ENCODE results near the gene UBTD1. TPM values are rescaled to one million over a fixed set of nuclear protein-coding genes. Genes with fewer than 3 reads are reported as not detected.

Gene UBTD1
- total RNA-seq, 2 donors from 2014 or later, result 10.0 to 93.8 TPM

- intact Hi-C loops (cut with DNase I), result loop anchor here (5.0 kb wide), 1 partner anchor 45 kb away; the partner anchor contains the start of genes MMS19 and UBTD1
- H3K27ac ChIP-seq, result peak overlapping the region; percentile 78 to 82
- H3K36me3 ChIP-seq, result no peaks in the 10 kb centered on the region
- WGBS, result 41% methylated on average over 9 of the region's 9 CpGs
- no peak overlapping the region for H3K4me3 ChIP-seq
- peak; percentile 60 for DNase-seq (ENCODE audit: low spot score)
- H3K9me3 ChIP-seq, result no peaks in the 10 kb centered on the region
- TF ChIP-seq CTCF (IDR thresholded peaks at IDR 0.05) (no peak), POLR2AphosphoS5 (IDR thresholded peaks at IDR 0.05) (peak; percentile 76)
- no peaks in the 10 kb centered on the region for H3K27me3 ChIP-seq (replicated peaks; ENCODE audit: insufficient read depth)
- peaks cover 8% of the 10 kb centered on the region for H3K4me1 ChIP-seq (replicated peaks)
Observed at GRCh38 chr10:97542169-97543024, 43.7 kb downstream of the UBTD1 start.

GRCh38 chr10:97543025-97543546 is 44.4 kb downstream of the UBTD1 start:
- H3K4me1 ChIP-seq (replicated peaks), result peaks cover 8% of the 10 kb centered on the region
- H3K4me3 ChIP-seq, result no peak overlapping the region
- 60% methylated on average over 10 of the region's 10 CpGs for WGBS
- no peaks in the 10 kb centered on the region for H3K36me3 ChIP-seq
- DNase-seq (ENCODE audit: low spot score), result peak; percentile 51
- no peaks in the 10 kb centered on the region for H3K9me3 ChIP-seq
- peak; percentile 71 for TF ChIP-seq POLR2AphosphoS5 (IDR thresholded peaks at IDR 0.05)
- TF ChIP-seq CTCF (IDR thresholded peaks at IDR 0.05), result no peak
- no peaks in the 10 kb centered on the region for H3K27me3 ChIP-seq (replicated peaks; ENCODE audit: insufficient read depth)
- intact Hi-C loops (cut with DNase I), result loop anchor here (5.0 kb wide), 1 partner anchor 46 kb away; the partner anchor contains the start of genes MMS19 and UBTD1
- peak overlapping the region; percentile 78 to 82 for H3K27ac ChIP-seq

- intact Hi-C loops (cut with DNase I), result no loop called here
- Histone ChIP-seq H3K27ac (no peak overlapping the region), H3K9me3 (no peaks in the 10 kb centered on the region), H3K36me3 (no peaks in the 10 kb centered on the region), H3K4me3 (no peak overlapping the region), H3K27me3 (replicated peaks; ENCODE audit: insufficient read depth) (no peaks in the 10 kb centered on the region), H3K4me1 (replicated peaks) (peaks cover 8% of the 10 kb centered on the region)
- no peak for DNase-seq (ENCODE audit: low spot score)
- WGBS, result 90% methylated on average over 18 of the region's 18 CpGs
- no peak for TF ChIP-seq POLR2AphosphoS5 (IDR thresholded peaks at IDR 0.05)
- no peak for TF ChIP-seq POLR2A (IDR thresholded peaks at IDR 0.05)
- no peak for TF ChIP-seq CTCF (IDR thresholded peaks at IDR 0.05)
Observed at GRCh38 chr10:97546456-97547270, 47.9 kb downstream of the UBTD1 start.

GRCh38 chr10:97547271-97547600 is 48.5 kb downstream of the UBTD1 start:
- DNase-seq (ENCODE audit: low spot score), result no peak

More at GRCh38 chr10:97547271-97547600, 48.5 kb downstream of the UBTD1 start:
- no peaks in the 10 kb centered on the region for H3K27me3 ChIP-seq (replicated peaks; ENCODE audit: insufficient read depth)
- H3K27ac ChIP-seq, result no peak overlapping the region
- H3K4me1 ChIP-seq (replicated peaks), result peaks cover 4% of the 10 kb centered on the region
- H3K36me3 ChIP-seq, result no peaks in the 10 kb centered on the region
- no peaks in the 10 kb centered on the region for H3K9me3 ChIP-seq
- intact Hi-C loops (cut with DNase I), result no loop called here
- H3K4me3 ChIP-seq, result no peak overlapping the region
- TF ChIP-seq POLR2AphosphoS5 (IDR thresholded peaks at IDR 0.05) (no peak), POLR2A (IDR thresholded peaks at IDR 0.05) (no peak), CTCF (IDR thresholded peaks at IDR 0.05) (no peak)
- 71% methylated on average over 4 of the region's 4 CpGs for WGBS
